Muscle of back (tissue), 11 donors: Measurements from ENCODE around the gene B4GALNT4. TPM values are rescaled to one million over a fixed set of nuclear protein-coding genes. Genes with fewer than 3 reads are reported as not detected.
"Not testable (repeated sequence)": the region's sequence is repeated elsewhere in the genome, so short reads cannot be mapped to it uniquely, and the experiment has no call there.

Experiments used
- DNase-seq, 3 donors: peaks; one replicate each; pipeline versions ENCODE4 v3.0.0 to v3.0.0-alpha.2; 2013
- polyA plus RNA-seq, 10 donors: library from polyadenylated mRNA; unstranded; fragments of 120-200 nt; gene quantifications; one replicate each; pipeline ENCODE4 v1.2.1, GENCODE V29; 2013; ENCODE audit not compliant: insufficient read length in 10 of 10

B4GALNT4 gene
- polyA plus RNA-seq, 10 donors = 9.4 to 35.6 (median 13.8) TPM

DNA sequence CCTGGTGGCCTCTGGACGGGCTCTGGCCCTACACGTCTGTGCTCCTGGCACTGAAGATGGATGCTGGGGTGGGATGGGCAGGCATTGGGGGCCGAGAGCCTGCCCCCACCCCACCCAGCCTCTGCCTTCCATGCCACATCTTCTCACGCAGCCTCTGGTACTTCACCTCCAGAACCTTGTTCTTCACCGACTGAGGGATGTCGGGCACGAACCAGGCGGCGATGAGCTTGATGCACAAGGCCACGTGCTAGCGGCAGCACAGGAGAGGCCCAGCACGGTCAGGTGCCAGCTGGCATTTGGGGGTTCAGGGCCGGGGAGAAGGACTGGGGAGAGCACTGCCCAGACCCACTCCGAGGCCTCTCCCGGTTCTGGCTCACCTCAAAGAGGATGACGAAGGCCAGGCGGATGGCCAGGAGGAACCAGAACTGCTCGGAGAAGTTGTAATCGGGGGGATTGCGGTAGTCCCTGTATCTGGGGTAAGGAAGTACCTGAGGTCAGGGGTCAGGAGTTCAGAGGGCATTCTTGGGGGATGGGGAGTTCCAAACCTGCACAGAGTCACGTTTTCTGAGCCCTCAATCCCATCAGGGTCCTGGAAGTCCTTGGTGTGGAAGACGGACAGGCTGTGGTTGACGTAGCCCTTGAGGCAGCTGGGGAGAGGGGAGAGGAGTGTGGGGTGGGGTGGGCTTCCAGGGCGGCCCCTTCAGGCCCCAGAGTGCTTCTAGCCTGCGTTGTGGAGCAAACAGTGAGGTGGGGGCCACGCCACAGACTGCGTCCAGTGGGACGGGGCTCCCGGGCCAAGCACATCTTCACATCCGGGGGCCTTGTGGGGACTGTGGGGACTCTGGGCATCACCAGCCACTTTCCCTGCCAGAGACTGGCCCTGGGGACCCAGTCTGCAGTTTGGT, 49.3 kb downstream of the B4GALNT4 start:
- DNase-seq = no peak

DNA sequence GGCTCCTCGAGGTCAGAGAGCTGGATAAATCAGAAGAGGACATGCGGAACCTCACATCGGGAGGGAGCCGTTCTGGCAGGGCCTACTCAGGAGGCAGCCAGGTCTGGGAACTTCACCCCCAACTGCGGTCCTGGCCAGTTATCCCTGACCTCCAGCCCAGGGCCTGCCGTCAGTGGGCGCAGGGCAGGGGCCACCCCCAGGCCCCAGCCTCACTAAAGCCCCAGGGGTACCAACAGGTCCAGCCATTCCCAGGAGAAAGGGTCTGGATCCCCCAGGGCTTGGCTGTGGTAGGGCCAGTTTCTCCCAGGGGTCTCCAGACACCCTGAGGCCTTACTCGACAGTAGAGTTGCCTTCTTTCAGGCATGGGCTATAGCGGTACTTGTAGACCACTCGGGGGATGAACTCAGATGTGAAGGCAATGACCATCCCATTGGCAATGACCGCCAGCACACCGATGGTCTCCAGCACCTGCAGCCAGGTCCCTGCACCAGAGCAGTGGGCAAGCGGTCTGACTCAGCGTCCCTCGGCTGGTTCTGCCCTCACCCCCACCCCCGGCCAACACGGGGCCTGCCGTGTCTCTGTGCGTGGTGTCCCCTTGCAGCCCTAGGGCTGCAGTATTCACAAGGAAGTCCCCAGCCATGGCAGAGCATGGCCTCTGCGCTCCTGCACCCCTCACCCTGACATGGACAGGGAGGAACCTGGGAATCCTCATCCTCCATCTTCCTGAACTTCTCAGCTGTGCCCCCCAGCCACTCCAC, 50.1 kb downstream of the B4GALNT4 start:
- no peak for DNase-seq

- DNase-seq = no peak
Observed at GRCh38 chr11:420054-420910, 51.0 kb downstream of the B4GALNT4 start.

GRCh38 chr11:420911-421321, 51.6 kb downstream of the B4GALNT4 start:
- no peak for DNase-seq

DNA sequence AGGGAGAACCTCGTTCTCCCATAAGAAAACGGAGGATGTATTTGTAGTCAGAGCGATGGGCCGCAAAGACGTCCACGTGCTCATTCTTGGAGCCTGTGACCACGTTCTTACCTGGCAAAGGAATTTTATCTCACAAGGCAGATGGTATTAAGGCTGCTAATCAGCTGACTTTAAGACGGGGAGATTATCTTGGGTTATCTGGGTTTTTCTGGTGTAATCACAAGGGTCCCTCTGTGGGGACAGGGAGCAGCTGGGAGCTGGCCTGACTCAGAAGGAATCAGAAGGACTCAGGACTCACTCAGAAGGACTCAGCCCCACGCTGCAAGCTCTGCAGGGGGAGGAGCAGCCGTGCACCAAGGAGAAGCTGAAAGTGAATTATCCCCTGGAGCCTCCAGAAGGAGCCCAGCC, 53.0 kb downstream of the B4GALNT4 start:
- no peak for DNase-seq

- no peak for DNase-seq
Observed at GRCh38 chr11:424232-424631, 54.9 kb downstream of the B4GALNT4 start.

- not testable (repeated sequence) for DNase-seq
Observed at GRCh38 chr11:424766-425165, 55.5 kb downstream of the B4GALNT4 start.

- no peak for DNase-seq
Observed at GRCh38 chr11:425301-425700, 56.0 kb downstream of the B4GALNT4 start.

- no peak for DNase-seq
Observed at GRCh38 chr11:426851-427250, 57.6 kb downstream of the B4GALNT4 start.

GRCh38 chr11:428295-428694, 59.0 kb downstream of the B4GALNT4 start:
- no peak for DNase-seq

DNA sequence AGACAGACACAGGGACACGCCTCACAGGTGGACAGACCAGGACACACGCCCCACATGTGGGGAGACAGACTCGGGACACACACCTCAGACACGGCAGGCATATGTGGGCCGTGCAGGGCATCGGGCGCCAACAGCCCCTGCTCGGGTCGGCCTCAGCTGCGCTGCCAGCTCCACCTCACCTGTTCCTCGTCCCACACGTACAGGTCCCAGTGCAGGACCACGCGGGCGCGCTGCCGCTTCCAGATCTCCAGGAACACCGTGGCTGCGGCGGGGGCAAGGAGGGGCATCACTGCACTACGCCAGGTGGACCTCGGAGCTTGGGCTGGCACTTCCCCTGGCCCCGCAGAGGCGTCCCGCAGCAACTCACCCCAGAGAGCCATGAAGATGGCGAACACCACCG, 60.1 kb downstream of the B4GALNT4 start:
- no peak for DNase-seq

GRCh38 chr11:429931-430456, 60.7 kb downstream of the B4GALNT4 start:
- no peak for DNase-seq

Other genes starting within 250 kb of the B4GALNT4 start
- gene SCGB1C1, start 176.4 kb upstream of the B4GALNT4 start, polyA plus RNA-seq = under 1 TPM in 1 of 10 donors, not detected in 9; 0.76 TPM
- gene BET1L, start 162.1 kb upstream of the B4GALNT4 start, polyA plus RNA-seq = 10 to 100 TPM; 27.5 to 42.2 (median 34.8) TPM
- 10 to 100 TPM; 46.7 to 78.5 (median 62.3) TPM for gene RIC8A, start 161.8 kb upstream of the B4GALNT4 start, polyA plus RNA-seq
- 10 to 100 TPM; 17.8 to 26.1 (median 19.9) TPM for gene SIRT3, start 133.2 kb upstream of the B4GALNT4 start, polyA plus RNA-seq
- gene PSMD13, start 132.5 kb upstream of the B4GALNT4 start, polyA plus RNA-seq = 100 to 1,000 TPM in 4 of 10 donors, 10 to 100 TPM in 6; 88.0 to 129 (median 99.1) TPM
- gene NLRP6, start 91.1 kb upstream of the B4GALNT4 start, polyA plus RNA-seq = under 1 TPM in 3 of 10 donors, not detected in 7; 0.04 to 0.15 (median 0.05) TPM
- 10 to 100 TPM in 2 of 10 donors, 1 to 10 TPM in 8; 3.5 to 15.7 (median 8.5) TPM for gene PGGHG, start 80.4 kb upstream of the B4GALNT4 start, polyA plus RNA-seq
- gene IFITM5, start 70.0 kb upstream of the B4GALNT4 start, polyA plus RNA-seq = not detected
- gene IFITM2, start 61.7 kb upstream of the B4GALNT4 start, polyA plus RNA-seq = 100 to 1,000 TPM in 2 of 10 donors, 10 to 100 TPM in 8; 53.8 to 138 (median 86.2) TPM
- 10 to 100 TPM; 10.0 to 33.2 (median 15.9) TPM for gene IFITM1, start 55.5 kb upstream of the B4GALNT4 start, polyA plus RNA-seq
- gene IFITM3, start 48.6 kb upstream of the B4GALNT4 start, polyA plus RNA-seq = 100 to 1,000 TPM; 172 to 315 (median 276) TPM
- 10 to 100 TPM in 1 of 10 donors, 1 to 10 TPM in 1, under 1 TPM in 6, not detected in 2; 0.14 to 14.1 (median 0.61) TPM for gene PKP3, start 24.7 kb downstream of the B4GALNT4 start, polyA plus RNA-seq
- gene SIGIRR, start 45.5 kb downstream of the B4GALNT4 start, polyA plus RNA-seq = 10 to 100 TPM in 8 of 10 donors, 1 to 10 TPM in 2; 8.4 to 19.6 (median 13.2) TPM
- gene ANO9, start 72.5 kb downstream of the B4GALNT4 start, polyA plus RNA-seq = 1 to 10 TPM in 4 of 10 donors, under 1 TPM in 6; 0.08 to 2.7 (median 0.44) TPM
- gene PTDSS2, start 80.8 kb downstream of the B4GALNT4 start, polyA plus RNA-seq = 10 to 100 TPM; 23.4 to 31.7 (median 28.1) TPM
- gene RNH1, start 137.7 kb downstream of the B4GALNT4 start, polyA plus RNA-seq = 100 to 1,000 TPM in 1 of 10 donors, 10 to 100 TPM in 9; 75.5 to 108 (median 86.2) TPM
- gene HRAS, start 166.1 kb downstream of the B4GALNT4 start, polyA plus RNA-seq = 100 to 1,000 TPM in 5 of 10 donors, 10 to 100 TPM in 5; 84.1 to 114 (median 101) TPM
- 1 to 10 TPM; 2.7 to 7.0 (median 4.9) TPM for gene LRRC56, start 168.0 kb downstream of the B4GALNT4 start, polyA plus RNA-seq
- 1 to 10 TPM in 1 of 10 donors, under 1 TPM in 9; 0.17 to 1.1 (median 0.44) TPM for gene LMNTD2, start 191.2 kb downstream of the B4GALNT4 start, polyA plus RNA-seq
- gene RASSF7, start 191.5 kb downstream of the B4GALNT4 start, polyA plus RNA-seq = 1 to 10 TPM; 1.1 to 3.7 (median 2.2) TPM
- gene PHRF1, start 207.0 kb downstream of the B4GALNT4 start, polyA plus RNA-seq = 10 to 100 TPM; 13.5 to 22.1 (median 16.5) TPM
- gene IRF7, start 246.5 kb downstream of the B4GALNT4 start, polyA plus RNA-seq = 10 to 100 TPM in 4 of 10 donors, 1 to 10 TPM in 6; 6.3 to 13.1 (median 9.6) TPM